Neural cell (in vitro differentiated cells): ENCODE measurements around the gene STIM2. TPM values are rescaled to one million over a fixed set of nuclear protein-coding genes. Genes with fewer than 3 reads are reported as not detected.

Experiments
- H2AFZ ChIP-seq: fragments of 200-600, 300-800 bp; sonication (generic), shearing (Covaris generic); 2 replicates; pipeline ENCODE4 v1.6.0; 2014; ENCODE audit warnings: low read depth, mild to moderate bottlenecking, antibody characterized with exemption, low read length, moderate library complexity
- H3F3A ChIP-seq: fragments of 200-600 bp; shearing (Covaris generic); 2 replicates; pipeline ENCODE4 v1.6.1; 2016; ENCODE audit warnings: mild to moderate bottlenecking, moderate library complexity, mixed read lengths, antibody characterized with exemption, low read length; ENCODE audit not compliant: insufficient read depth, poor library complexity, severe bottlenecking
- H3K27ac ChIP-seq: fragments of 200-600, 300-800 bp; sonication (generic), shearing (Covaris generic); 2 replicates; pipeline ENCODE4 v1.5.1; 2014; ENCODE audit warnings: mild to moderate bottlenecking, low read length, moderate library complexity
- H3K27me3 ChIP-seq: fragments of 300-800, 200-600 bp; sonication (generic), shearing (Covaris generic); 2 replicates; pipeline ENCODE4 v1.6.0; 2014; ENCODE audit warnings: mild to moderate bottlenecking, low read depth, low read length, moderate library complexity; ENCODE audit not compliant: insufficient read depth
- H3K36me3 ChIP-seq: fragments of 300-800, 200-600 bp; sonication (generic), shearing (Covaris generic); 2 replicates; pipeline ENCODE4 v1.5.1; 2014; ENCODE audit warnings: mild to moderate bottlenecking, antibody characterized with exemption, low read length, moderate library complexity; ENCODE audit not compliant: insufficient read depth
- H3K4me2 ChIP-seq: fragments of 300-800, 200-600 bp; sonication (generic), shearing (Covaris generic); 2 replicates; pipeline ENCODE4 v1.6.0; 2014; ENCODE audit warnings: mild to moderate bottlenecking, low read length
- H3K4me3 ChIP-seq: fragments of 300-800, 200-600 bp; sonication (generic), shearing (Covaris generic); 2 replicates; pipeline ENCODE4 v1.5.1; 2014; ENCODE audit warnings: mild to moderate bottlenecking, low read length, moderate library complexity
- H3K79me2 ChIP-seq: fragments of 200-600 bp; shearing (Covaris generic); replicated peaks from 2 replicates; pipeline ENCODE4 v1.6.0; 2014; ENCODE audit warnings: mild to moderate bottlenecking, low read length, moderate library complexity; ENCODE audit not compliant: insufficient read depth
- H3K9ac ChIP-seq: fragments of 300-800, 200-600 bp; sonication (generic), shearing (Covaris generic); 2 replicates; pipeline ENCODE4 v1.6.1; 2016; ENCODE audit warnings: mild to moderate bottlenecking, low read length, mixed read lengths
- H3K9me2 ChIP-seq: fragments of 200-600 bp; shearing (Covaris generic); 2 replicates; pipeline ENCODE4 v1.6.1; 2016; ENCODE audit warnings: mild to moderate bottlenecking, low read length, mixed read lengths; ENCODE audit not compliant: insufficient read depth
- H3K9me3 ChIP-seq: fragments of 200-600, 300-800 bp; sonication (generic), shearing (Covaris generic); 2 replicates; pipeline ENCODE4 v1.6.1; 2016; ENCODE audit warnings: mild to moderate bottlenecking, mixed run types, low read length, moderate library complexity, mixed read lengths
- H4K20me1 ChIP-seq: fragments of 200-600 bp; shearing (Covaris generic); 2 replicates; pipeline ENCODE4 v1.6.1; 2016; ENCODE audit warnings: mild to moderate bottlenecking, mixed run types; ENCODE audit not compliant: insufficient read depth
- EP300 ChIP-seq: fragments of 450-650 bp; conservative IDR thresholded peaks from 2 replicates; pipeline ENCODE4 v1.6.1; 2014; ENCODE audit warnings: antibody characterized with exemption, mild to moderate bottlenecking, moderate library complexity; ENCODE audit not compliant: poor library complexity, severe bottlenecking
- EZH2 ChIP-seq: fragments of 200-600, 300-800 bp; shearing (Covaris generic), sonication (generic); IDR thresholded peaks from 2 replicates; pipeline ENCODE4 v1.6.1; 2014; ENCODE audit warnings: antibody characterized with exemption, low read length, borderline replicate concordance, mild to moderate bottlenecking; ENCODE audit not compliant: insufficient read depth, poor library complexity, severe bottlenecking
- MXI1 ChIP-seq: fragments of 450-650 bp; conservative IDR thresholded peaks from 2 replicates; pipeline ENCODE4 v1.6.1; 2014; ENCODE audit warnings: antibody characterized with exemption, mild to moderate bottlenecking; ENCODE audit not compliant: poor library complexity, severe bottlenecking
- POLR2AphosphoS5 ChIP-seq: IDR thresholded peaks from 2 replicates; pipeline ENCODE4 v1.6.1; 2012
- RAD21 ChIP-seq: fragments of 450-650 bp; conservative IDR thresholded peaks from 2 replicates; pipeline ENCODE4 v1.6.1; 2014; ENCODE audit warnings: antibody characterized with exemption, mild to moderate bottlenecking, moderate library complexity
- SMC3 ChIP-seq: fragments of 450-650 bp; conservative IDR thresholded peaks from 2 replicates; pipeline ENCODE4 v1.6.1; 2014; ENCODE audit warnings: antibody characterized with exemption, mild to moderate bottlenecking, moderate library complexity; ENCODE audit not compliant: poor library complexity
- TAF1 ChIP-seq: IDR thresholded peaks from 2 replicates; pipeline ENCODE4 v1.6.1; 2012; ENCODE audit warnings: low read depth
- polyA plus RNA-seq: library from polyadenylated mRNA; depleted of rRNA; stranded (reverse); fragments of >200 nt; gene quantifications from 2 replicates; pipeline ENCODE4 v1.2.3, GENCODE V29; 2014
- TF ChIP-seq, protein P1 (sequence below): IDR thresholded peaks from 2 replicates; pipeline ENCODE4 v1.6.1; 2012; ENCODE audit warnings: borderline replicate concordance
- TF ChIP-seq, protein P2 (sequence below): fragments of 450-650 bp; IDR thresholded peaks from 2 replicates; pipeline ENCODE4 v1.5.1; 2014; ENCODE audit warnings: antibody characterized with exemption, mild to moderate bottlenecking, moderate library complexity; ENCODE audit not compliant: poor library complexity, severe bottlenecking

Gene STIM2
- polyA plus RNA-seq, 1 donor from 2014 or later: 25.3 TPM

DNA sequence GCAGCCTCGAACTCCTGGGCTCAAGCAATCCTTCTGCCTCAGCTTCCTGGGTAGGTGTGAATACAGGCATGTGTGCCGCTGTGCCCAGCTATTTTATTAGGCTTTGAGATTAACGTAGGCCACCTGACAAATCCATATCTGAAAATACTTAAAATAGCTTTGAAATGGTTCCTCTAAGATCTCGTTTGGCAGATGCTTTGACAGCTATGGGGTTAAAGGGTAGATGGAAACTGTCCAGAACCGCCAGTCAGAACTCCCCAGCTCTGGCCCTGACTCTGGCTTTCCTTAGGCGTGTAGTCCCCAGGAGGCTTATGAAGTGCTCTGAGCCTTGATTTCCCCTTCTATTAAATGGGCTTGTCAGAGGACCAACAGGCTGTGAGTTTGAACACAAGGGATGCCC is 32.8 kb upstream of the STIM2 start:
- H3K9me3 ChIP-seq: no peaks in the 10 kb centered on the region
- no peaks in the 10 kb centered on the region for H3K79me2 ChIP-seq
- H4K20me1 ChIP-seq: no peaks in the 10 kb centered on the region
- H3K9me2 ChIP-seq: no peaks in the 10 kb centered on the region
- TF ChIP-seq RAD21 (no peak), SMC3 (no peak), EZH2 (no peak), EP300 (no peak), MXI1 (no peak), POLR2AphosphoS5 (no peak), TAF1 (no peak)
- TF ChIP-seq, protein P1, sequence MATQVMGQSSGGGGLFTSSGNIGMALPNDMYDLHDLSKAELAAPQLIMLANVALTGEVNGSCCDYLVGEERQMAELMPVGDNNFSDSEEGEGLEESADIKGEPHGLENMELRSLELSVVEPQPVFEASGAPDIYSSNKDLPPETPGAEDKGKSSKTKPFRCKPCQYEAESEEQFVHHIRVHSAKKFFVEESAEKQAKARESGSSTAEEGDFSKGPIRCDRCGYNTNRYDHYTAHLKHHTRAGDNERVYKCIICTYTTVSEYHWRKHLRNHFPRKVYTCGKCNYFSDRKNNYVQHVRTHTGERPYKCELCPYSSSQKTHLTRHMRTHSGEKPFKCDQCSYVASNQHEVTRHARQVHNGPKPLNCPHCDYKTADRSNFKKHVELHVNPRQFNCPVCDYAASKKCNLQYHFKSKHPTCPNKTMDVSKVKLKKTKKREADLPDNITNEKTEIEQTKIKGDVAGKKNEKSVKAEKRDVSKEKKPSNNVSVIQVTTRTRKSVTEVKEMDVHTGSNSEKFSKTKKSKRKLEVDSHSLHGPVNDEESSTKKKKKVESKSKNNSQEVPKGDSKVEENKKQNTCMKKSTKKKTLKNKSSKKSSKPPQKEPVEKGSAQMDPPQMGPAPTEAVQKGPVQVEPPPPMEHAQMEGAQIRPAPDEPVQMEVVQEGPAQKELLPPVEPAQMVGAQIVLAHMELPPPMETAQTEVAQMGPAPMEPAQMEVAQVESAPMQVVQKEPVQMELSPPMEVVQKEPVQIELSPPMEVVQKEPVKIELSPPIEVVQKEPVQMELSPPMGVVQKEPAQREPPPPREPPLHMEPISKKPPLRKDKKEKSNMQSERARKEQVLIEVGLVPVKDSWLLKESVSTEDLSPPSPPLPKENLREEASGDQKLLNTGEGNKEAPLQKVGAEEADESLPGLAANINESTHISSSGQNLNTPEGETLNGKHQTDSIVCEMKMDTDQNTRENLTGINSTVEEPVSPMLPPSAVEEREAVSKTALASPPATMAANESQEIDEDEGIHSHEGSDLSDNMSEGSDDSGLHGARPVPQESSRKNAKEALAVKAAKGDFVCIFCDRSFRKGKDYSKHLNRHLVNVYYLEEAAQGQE: no peak
- TF ChIP-seq, protein P2, sequence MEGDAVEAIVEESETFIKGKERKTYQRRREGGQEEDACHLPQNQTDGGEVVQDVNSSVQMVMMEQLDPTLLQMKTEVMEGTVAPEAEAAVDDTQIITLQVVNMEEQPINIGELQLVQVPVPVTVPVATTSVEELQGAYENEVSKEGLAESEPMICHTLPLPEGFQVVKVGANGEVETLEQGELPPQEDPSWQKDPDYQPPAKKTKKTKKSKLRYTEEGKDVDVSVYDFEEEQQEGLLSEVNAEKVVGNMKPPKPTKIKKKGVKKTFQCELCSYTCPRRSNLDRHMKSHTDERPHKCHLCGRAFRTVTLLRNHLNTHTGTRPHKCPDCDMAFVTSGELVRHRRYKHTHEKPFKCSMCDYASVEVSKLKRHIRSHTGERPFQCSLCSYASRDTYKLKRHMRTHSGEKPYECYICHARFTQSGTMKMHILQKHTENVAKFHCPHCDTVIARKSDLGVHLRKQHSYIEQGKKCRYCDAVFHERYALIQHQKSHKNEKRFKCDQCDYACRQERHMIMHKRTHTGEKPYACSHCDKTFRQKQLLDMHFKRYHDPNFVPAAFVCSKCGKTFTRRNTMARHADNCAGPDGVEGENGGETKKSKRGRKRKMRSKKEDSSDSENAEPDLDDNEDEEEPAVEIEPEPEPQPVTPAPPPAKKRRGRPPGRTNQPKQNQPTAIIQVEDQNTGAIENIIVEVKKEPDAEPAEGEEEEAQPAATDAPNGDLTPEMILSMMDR: no peak
- H3K9ac ChIP-seq: no peak overlapping the region
- no peaks in the 10 kb centered on the region for H3K36me3 ChIP-seq
- no peak overlapping the region for H3K4me2 ChIP-seq
- H3K27ac ChIP-seq: no peak overlapping the region
- no peak overlapping the region for H3K4me3 ChIP-seq
- H2AFZ ChIP-seq: no peak overlapping the region
- no peaks in the 10 kb centered on the region for H3F3A ChIP-seq
- H3K27me3 ChIP-seq: no peaks in the 10 kb centered on the region

DNA sequence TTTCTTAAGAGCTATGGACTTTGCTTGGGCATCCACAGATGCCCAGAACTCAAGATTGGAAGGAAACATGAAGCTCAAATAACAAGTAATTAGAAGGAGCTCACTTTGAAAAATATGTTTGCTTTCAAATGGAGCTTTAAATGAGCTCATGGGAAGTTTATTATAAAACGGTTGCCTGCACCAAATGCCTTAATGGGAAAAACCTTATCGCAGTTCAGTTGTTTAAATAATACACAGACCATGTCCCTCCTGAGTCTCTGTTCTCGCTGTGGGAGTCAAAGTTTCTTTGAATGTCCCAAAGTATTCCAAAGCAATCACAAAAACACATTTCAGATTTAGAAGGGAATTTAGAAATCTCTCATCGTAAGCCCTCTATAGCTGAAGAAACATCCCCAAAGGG is 31.6 kb upstream of the STIM2 start:
- Histone ChIP-seq H3K9me2 (no peaks in the 10 kb centered on the region), H3K4me2 (no peak overlapping the region), H3K4me3 (no peak overlapping the region), H3K9ac (no peak overlapping the region), H4K20me1 (no peaks in the 10 kb centered on the region), H3K36me3 (no peaks in the 10 kb centered on the region), H2AFZ (no peak overlapping the region), H3F3A (no peaks in the 10 kb centered on the region), H3K27me3 (no peaks in the 10 kb centered on the region), H3K79me2 (no peaks in the 10 kb centered on the region), H3K9me3 (no peaks in the 10 kb centered on the region), H3K27ac (no peak overlapping the region)
- TF ChIP-seq TAF1 (no peak), POLR2AphosphoS5 (no peak)
- TF ChIP-seq, protein P2: no peak
